ENCODE results near the gene HPF1. TPM values are rescaled to one million over a fixed set of nuclear protein-coding genes. Genes with fewer than 3 reads are reported as not detected.

The HPF1 gene
- total RNA-seq, 2 experiments from 2014 or later, result 20.4 to 28.2 TPM

- Mint-ChIP-seq H3K27me3 (peaks cover 11% of the 10 kb centered on the region), H3K4me1 (ENCODE audit: low read depth) (no peaks in the 10 kb centered on the region), H3K9me3 (no peaks in the 10 kb centered on the region), H3K27ac (no peak overlapping the region), H3K36me3 (ENCODE audit: low read depth) (no peaks in the 10 kb centered on the region), H3K4me3 (no peak overlapping the region)
- intact Hi-C loops (cut with micrococcal nuclease), result no loop called here
- TF ChIP-seq CTCF (IDR thresholded peaks at IDR 0.05), result no peak
- ChIA-PET CTCF (interaction anchor here (0.8 to 2.1 kb wide), 2 partner anchors 11 to 24 kb away, joined by 3 to 10 read pairs; no protein-coding TSS in a partner anchor), POLR2A (no interaction called here)
- ATAC-seq, result no peak
- DNase-seq, result no peak
Observed at GRCh38 chr4:169799260-169799659, 41.5 kb upstream of the HPF1 start.

- no peak for DNase-seq
- ATAC-seq, result no peak
- Mint-ChIP-seq H3K27ac (no peak overlapping the region), H3K4me3 (no peak overlapping the region), H3K27me3 (peaks cover 26% of the 10 kb centered on the region), H3K9me3 (no peaks in the 10 kb centered on the region), H3K36me3 (ENCODE audit: low read depth) (no peaks in the 10 kb centered on the region), H3K4me1 (ENCODE audit: low read depth) (peaks cover 5% of the 10 kb centered on the region)
- ChIA-PET CTCF (interaction anchor here (1.1 kb wide), 1 partner anchor 15 kb away, joined by 4 read pairs; no protein-coding TSS in a partner anchor), POLR2A (no interaction called here)
- TF ChIP-seq CTCF (IDR thresholded peaks at IDR 0.05), result no peak
- intact Hi-C loops (cut with micrococcal nuclease), result no loop called here
Observed at GRCh38 chr4:169795585-169795984, 37.8 kb upstream of the HPF1 start.

- H3K27me3 Mint-ChIP-seq, result peaks cover 33% of the 10 kb centered on the region
Observed at GRCh38 chr4:169791527-169792156, 33.9 kb upstream of the HPF1 start.

DNA sequence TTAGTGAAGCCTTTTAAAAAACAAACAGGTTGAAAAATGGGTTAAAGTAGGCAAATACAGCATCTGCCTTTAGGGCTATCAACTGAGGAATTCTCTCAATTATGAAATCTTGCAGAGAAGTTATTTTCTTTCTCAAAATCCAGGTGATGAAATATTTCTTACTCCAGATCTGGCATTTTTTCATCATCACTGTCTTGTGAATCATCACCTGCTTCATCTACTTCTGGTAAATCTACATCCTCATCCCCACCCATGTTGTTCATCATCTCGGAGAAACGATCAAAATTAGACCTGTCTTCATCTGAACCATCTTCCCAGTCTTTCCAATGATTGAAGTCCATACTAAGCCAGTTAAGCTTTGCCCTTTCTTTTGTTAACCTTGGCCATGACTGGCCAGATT is 33.3 kb upstream of the HPF1 start:
- H3K9me3 Mint-ChIP-seq, result no peaks in the 10 kb centered on the region
- intact Hi-C loops (cut with micrococcal nuclease), result no loop called here
- H3K27ac Mint-ChIP-seq, result no peak overlapping the region
- ChIA-PET POLR2A (no interaction called here), CTCF (interaction anchor here (1.2 kb wide), 1 partner anchor 19 kb away, joined by 6 read pairs; no protein-coding TSS in a partner anchor)
- ATAC-seq (no peak), DNase-seq (no peak)
- H3K4me1 Mint-ChIP-seq (ENCODE audit: low read depth), result peaks cover 5% of the 10 kb centered on the region
- peaks cover 34% of the 10 kb centered on the region for H3K27me3 Mint-ChIP-seq
- TF ChIP-seq CTCF (IDR thresholded peaks at IDR 0.05), result no peak
- peak overlapping the region; percentile 20 for H3K4me3 Mint-ChIP-seq
- H3K36me3 Mint-ChIP-seq (ENCODE audit: low read depth), result no peaks in the 10 kb centered on the region

More at GRCh38 chr4:169791527-169792156, 33.9 kb upstream of the HPF1 start:
- peak; percentile 71 for ATAC-seq
- H3K36me3 Mint-ChIP-seq (ENCODE audit: low read depth), result no peaks in the 10 kb centered on the region
- peaks cover 5% of the 10 kb centered on the region for H3K4me1 Mint-ChIP-seq (ENCODE audit: low read depth)
- peak overlapping the region; percentile 20 for H3K4me3 Mint-ChIP-seq
- DNase-seq, result peak; percentile 48
- no peaks in the 10 kb centered on the region for H3K9me3 Mint-ChIP-seq
- ChIA-PET POLR2A (no interaction called here), CTCF (interaction anchor here (0.9 to 1.4 kb wide), 3 partner anchors 16 to 125 kb away, joined by 3 to 6 read pairs (median 4); no protein-coding TSS in a partner anchor)
- H3K27ac Mint-ChIP-seq, result no peak overlapping the region
- intact Hi-C loops (cut with micrococcal nuclease), result no loop called here
- TF ChIP-seq CTCF (IDR thresholded peaks at IDR 0.05), result no peak

All from activated CD8-positive, alpha-beta T cell treated with anti-CD3 and anti-CD28 coated beads for 36 hours (primary cell).